Activated T-cell treated with anti-CD3 and anti-CD28 coated beads for 1 hour (primary cell): ENCODE results near the gene RNGTT.

Experiments
- DNase-seq: peaks from one replicate; pipeline ENCODE4 v3.0.0-alpha.2; 2020; ENCODE audit warnings: low read depth

Gene RNGTT

GRCh38 chr6:88587150-88587520 lies 376.3 kb downstream of the RNGTT start:
- no peak for DNase-seq

DNA sequence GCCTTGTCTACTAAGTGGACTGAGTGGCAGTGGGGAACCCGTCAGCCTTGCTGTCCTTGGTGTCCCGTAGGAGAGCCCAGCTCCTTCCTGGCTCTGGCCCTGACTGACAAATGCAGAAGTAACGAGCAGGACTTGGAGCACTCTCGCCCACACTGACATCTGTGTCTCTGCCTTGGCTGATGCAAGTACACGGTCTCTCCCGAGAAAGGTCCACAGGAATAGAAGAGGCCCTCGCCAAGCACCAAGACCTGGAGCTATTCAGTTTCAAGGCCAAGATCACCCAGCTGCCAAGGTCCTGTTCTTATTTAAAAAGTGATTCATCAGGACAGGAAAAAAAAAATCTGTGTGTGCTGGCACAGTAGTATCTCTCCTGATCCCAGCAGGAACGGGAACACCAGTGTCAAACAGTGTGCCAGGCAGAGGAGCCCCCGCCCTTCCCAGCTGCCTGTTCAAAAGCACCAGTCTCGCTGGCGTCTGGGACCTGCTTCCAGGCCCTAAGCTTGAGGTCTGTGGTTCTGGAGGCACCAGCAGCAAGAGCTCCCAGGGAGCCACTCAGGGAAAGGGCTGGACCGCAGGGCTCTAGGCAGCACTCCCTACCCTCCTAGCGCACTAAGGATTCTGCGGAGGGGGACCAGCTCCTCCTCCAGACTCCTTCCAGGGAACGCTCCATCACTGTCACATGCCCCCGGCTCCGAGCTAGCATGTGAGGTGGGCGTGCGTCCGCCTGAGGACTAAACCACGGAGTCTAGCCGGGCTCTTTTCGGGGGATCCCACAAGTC lies 376.9 kb downstream of the RNGTT start:
- DNase-seq = no peak

DNA sequence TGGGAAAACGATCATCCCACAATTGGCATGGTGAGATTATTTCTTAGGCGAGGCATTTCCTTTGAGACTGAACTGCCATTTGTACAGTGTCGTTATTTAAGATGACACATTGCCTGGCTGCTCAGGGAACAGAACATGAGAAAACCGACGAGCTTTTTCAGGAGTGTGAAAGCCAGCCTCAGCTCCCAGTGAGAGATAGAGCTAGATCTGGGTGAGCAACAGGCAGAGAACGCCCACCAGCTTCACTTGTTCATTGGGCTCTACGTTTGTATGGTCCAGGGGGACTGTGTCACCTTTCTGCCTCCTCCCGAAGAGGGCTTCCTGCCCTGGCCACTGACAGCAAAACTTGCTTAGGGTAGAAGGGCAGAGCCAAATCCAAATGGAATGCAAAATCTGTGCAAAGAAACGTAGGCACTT lies 378.1 kb downstream of the RNGTT start:
- DNase-seq = no peak

DNA sequence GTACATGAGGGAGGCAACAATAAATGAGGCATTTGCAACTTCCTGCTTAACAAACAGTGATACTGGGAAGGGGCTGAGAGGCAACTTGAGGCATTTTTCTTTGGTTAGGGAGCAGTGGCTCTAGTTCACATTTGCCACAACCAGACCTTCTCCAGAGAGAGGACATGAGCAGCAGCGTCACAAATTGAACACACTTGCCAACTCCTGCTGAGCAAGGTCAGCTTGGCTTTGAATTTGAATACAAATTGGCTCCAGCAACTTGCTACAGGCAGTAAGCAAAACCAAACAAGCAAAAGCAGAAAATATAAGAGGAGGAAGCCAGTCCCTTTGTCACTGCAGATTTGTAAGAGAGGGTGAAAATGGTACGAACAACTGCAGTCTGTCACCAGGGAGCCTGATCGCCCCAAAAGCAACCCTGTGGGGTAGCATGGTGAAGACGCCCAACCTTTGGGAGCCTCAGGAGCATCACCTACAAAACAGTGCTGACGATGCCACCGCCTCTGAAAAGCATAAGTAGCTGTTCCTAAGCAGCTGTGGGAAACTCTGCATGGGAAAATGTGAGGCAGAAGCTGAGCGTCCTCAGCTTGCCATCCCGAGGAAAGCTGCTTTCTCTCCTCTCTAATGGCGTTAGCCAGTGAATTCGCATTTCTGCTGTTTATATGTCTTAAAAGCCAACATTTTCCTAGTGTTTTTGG lies 378.7 kb downstream of the RNGTT start:
- DNase-seq = no peak

DNA sequence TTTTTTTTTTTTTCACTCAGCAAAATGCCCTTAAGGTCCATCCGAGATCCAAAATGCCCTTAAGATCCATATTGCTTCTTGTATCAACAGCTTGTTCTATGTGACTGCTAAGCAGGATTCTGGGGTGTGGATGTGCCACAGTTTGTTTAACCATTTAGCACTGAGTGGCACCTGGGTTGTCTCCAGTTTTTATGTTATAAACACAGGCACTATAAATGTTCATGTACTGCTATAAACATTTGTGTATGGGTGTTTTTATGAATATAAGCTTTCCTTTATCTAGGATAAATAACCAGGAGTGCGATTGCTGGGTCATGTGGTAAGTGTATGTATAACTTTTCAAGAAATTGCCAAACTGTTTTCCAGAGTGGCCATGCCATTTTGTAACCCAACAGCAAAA lies 386.0 kb downstream of the RNGTT start:
- no peak for DNase-seq

GRCh38 chr6:88575536-88575935 lies 387.9 kb downstream of the RNGTT start:
- no peak for DNase-seq

DNA sequence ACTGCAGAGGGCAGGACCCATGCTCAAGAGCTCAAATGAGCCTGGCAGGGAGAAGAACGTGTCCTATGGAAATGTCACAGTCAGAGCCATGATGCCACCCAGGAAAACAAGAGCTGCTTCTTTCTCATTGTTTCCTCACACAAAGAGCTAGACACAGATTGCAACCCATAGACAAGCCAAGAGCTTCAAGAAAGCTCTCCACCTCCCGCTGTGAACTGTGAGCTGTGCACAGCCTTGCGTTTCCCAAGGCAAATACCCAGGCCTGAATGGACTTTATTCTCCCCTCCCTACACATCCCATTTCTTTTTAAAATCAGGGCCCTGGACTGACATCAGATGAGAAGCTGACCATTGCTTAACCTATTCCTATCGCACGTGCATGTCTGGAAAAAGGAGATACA lies 388.8 kb downstream of the RNGTT start:
- DNase-seq = no peak

DNA sequence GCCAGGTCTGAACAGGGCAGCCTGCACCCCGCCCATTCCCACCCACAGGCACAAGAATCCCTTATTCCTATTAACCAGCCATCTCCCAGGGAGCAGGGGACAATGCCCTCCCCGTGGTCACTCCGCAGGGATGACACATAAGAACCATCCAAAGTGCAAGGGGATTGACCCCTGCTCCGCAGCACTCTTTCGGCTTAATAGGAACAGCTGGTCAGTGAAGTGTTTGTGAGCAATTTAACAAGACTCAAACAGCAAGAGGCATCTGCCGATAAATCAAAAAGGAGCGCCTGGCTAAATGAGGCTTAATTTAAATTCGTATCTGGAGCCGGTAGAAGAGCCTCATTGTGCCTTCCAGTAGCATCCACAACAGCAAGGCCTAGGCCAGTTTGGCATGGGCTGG lies 389.4 kb downstream of the RNGTT start:
- DNase-seq = no peak

- no peak for DNase-seq
Observed at GRCh38 chr6:88573561-88573960, 389.9 kb downstream of the RNGTT start.

- no peak for DNase-seq
Observed at GRCh38 chr6:88572449-88573139, 390.8 kb downstream of the RNGTT start.

- DNase-seq = no peak
Observed at GRCh38 chr6:88569959-88570358, 393.5 kb downstream of the RNGTT start.

GRCh38 chr6:88567696-88568095 lies 395.7 kb downstream of the RNGTT start:
- no peak for DNase-seq

DNA sequence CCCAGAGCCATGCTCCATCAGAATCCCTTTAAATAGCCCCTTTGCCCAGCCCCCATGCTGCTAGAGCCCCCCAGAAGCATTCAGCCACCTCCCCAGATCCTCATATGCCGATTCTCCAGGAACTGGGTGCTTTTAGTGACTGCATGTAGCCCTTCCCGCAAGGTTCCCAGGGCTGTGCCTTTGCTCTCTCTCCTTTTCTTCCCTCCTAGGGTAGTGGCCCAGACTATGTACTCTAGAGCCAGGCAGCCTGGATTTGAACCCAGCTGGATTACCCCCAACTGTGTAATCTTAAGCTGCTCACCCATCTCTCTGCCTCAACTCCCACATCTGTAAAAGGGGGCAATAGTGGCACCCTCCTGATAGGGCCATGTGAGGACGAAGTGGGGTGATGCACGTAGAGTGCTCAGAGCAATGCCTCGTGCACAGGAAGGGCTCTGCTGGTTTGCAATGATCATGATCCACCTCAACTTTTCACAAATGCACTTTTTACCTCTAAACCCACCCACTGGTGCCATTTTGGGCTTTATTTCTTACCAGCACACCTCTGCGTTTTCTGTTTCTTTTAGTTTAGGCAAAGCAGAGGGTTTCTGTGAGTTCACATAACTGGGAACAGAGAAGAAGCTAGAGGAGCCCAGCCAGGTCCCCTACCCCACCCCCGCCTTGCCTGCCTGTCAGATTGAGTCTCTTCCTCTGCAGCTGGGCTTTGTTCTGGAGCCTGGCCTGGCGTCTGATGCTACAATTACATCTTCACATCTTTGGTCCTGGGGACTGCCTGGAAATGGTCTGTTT lies 396.5 kb downstream of the RNGTT start:
- DNase-seq = no peak

GRCh38 chr6:88565836-88566235 lies 397.6 kb downstream of the RNGTT start:
- DNase-seq = no peak

GRCh38 chr6:88565409-88565811 lies 398.0 kb downstream of the RNGTT start:
- DNase-seq = no peak

- DNase-seq = no peak
Observed at GRCh38 chr6:88563277-88563625, 400.2 kb downstream of the RNGTT start.

- DNase-seq = no peak
Observed at GRCh38 chr6:88562353-88563276, 400.8 kb downstream of the RNGTT start.

GRCh38 chr6:88561954-88562315 lies 401.5 kb downstream of the RNGTT start:
- DNase-seq = no peak

GRCh38 chr6:88561034-88561953 lies 402.1 kb downstream of the RNGTT start:
- DNase-seq = no peak
